ENCODE data around the gene CCDC93.

Gene CCDC93

DNA sequence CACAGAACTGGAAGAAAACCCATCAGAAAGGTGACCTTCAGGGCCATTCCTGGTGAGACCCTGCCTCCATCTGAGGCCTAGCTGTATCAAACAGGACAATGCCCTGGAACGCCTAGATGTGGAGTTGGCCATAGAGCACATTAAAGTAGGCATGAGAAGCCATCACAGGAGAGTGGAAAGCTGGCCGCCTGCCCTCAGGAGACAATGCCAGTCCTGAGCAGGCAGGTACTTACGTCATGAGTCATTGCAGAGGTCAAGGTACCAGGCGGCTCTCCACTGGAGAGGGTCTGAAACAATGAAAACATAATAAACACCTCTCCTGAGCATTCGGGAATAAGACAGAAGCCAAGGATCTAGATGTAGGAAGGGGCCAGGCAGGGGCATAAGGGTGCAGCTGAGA, 68.6 kb downstream of the CCDC93 start:
- Histone ChIP-seq H3K4me1 (ENCODE audit: control insufficient read depth, insufficient read depth, low read length) (no peaks in the 10 kb centered on the region), H3K36me3 (ENCODE audit: control insufficient read depth, insufficient read depth, low read length) (peaks cover 27% of the 10 kb centered on the region), H3K4me3 (ENCODE audit: low read depth, low read length) (no peak overlapping the region), H3K9ac (ENCODE audit: low read depth, low read length) (no peak overlapping the region), H3K27me3 (ENCODE audit: control insufficient read depth, insufficient read depth, low read length) (no peaks in the 10 kb centered on the region), H3K9me3 (ENCODE audit: control insufficient read depth, insufficient read depth, low read length) (no peaks in the 10 kb centered on the region)

DNA sequence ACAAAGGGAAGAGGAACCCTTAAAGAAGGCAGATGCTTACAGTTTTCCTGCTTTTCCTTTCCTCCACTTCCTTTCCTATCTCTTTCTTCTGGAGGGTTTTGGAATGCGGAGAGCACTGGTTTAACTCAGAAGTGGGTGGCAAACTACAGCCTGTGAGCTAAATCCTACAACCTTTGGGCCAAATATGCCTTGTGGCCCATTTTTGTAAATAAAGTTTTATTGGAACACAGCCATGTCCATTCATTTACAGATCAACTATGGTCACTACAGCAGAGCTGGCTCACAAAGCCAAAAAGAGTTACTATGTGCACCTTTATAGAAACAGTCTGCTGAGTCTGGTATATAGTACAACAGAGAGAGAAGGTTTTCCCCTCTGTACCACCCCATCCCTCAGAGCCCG, 69.1 kb downstream of the CCDC93 start:
- H3K36me3 ChIP-seq (ENCODE audit: control insufficient read depth, insufficient read depth, low read length), result peaks cover 32% of the 10 kb centered on the region
- no peaks in the 10 kb centered on the region for H3K27me3 ChIP-seq (ENCODE audit: control insufficient read depth, insufficient read depth, low read length)
- no peak overlapping the region for H3K4me3 ChIP-seq (ENCODE audit: low read depth, low read length)
- no peaks in the 10 kb centered on the region for H3K9me3 ChIP-seq (ENCODE audit: control insufficient read depth, insufficient read depth, low read length)
- H3K9ac ChIP-seq (ENCODE audit: low read depth, low read length), result no peak overlapping the region
- no peaks in the 10 kb centered on the region for H3K4me1 ChIP-seq (ENCODE audit: control insufficient read depth, insufficient read depth, low read length)

DNA sequence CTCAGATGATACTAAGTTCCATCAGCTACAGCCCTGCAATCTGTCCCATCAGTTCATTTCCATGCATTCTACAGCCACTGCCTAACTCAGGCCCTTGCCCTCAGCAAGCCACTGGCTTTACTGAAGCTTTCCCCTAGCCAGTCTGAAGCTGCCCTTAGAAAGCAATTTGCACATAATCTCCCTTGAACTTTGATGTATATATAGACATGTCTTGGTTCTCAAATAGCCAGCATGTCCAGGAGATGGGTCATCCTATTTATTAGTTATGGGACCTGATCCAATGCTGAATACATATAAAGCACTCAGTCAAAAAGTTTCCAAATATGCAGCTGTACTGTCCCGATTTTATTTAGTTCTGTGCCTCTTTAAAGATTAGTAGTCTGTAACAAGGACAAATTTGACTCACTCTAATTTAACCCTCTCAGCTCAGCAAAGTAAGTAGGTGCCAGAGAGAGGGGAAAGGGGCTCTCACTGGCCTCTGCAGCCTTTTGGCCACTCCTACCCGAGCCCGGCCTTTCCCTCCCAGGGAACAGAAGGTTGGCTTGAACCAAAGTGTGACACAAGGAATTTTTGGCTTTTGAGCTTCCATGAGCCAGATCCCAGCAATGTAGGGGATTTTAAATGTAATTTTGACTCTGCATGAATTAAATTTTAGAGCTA, 70.7 kb downstream of the CCDC93 start:
- H3K9me3 ChIP-seq (ENCODE audit: control insufficient read depth, insufficient read depth, low read length), result no peaks in the 10 kb centered on the region
- no peaks in the 10 kb centered on the region for H3K4me1 ChIP-seq (ENCODE audit: control insufficient read depth, insufficient read depth, low read length)
- H3K9ac ChIP-seq (ENCODE audit: low read depth, low read length), result no peak overlapping the region
- no peak overlapping the region for H3K4me3 ChIP-seq (ENCODE audit: low read depth, low read length)
- peaks cover 33% of the 10 kb centered on the region for H3K36me3 ChIP-seq (ENCODE audit: control insufficient read depth, insufficient read depth, low read length)
- H3K27me3 ChIP-seq (ENCODE audit: control insufficient read depth, insufficient read depth, low read length), result no peaks in the 10 kb centered on the region

DNA sequence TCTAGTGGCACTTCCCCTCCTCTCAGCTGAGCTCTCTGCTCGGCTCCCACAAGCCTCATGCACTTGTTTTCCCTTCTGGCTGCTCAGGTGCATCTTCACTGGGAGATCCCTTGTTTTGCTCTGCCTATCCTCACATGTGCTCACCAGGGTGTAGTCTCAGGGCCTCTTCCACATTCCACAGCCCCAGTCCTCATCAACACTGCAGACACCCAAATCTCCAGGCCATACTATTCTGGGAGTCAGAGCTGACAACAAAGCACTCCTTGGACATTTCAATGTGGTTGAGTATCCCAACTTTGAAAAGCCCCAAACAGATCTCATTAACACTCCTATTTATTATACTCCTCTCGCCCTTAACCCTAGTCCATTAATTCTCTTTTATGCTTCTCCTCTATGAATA, 71.3 kb downstream of the CCDC93 start:
- no peak overlapping the region for H3K9ac ChIP-seq (ENCODE audit: low read depth, low read length)
- no peak overlapping the region for H3K4me3 ChIP-seq (ENCODE audit: low read depth, low read length)
- H3K9me3 ChIP-seq (ENCODE audit: control insufficient read depth, insufficient read depth, low read length), result no peaks in the 10 kb centered on the region
- H3K4me1 ChIP-seq (ENCODE audit: control insufficient read depth, insufficient read depth, low read length), result no peaks in the 10 kb centered on the region
- peaks cover 33% of the 10 kb centered on the region for H3K36me3 ChIP-seq (ENCODE audit: control insufficient read depth, insufficient read depth, low read length)
- no peaks in the 10 kb centered on the region for H3K27me3 ChIP-seq (ENCODE audit: control insufficient read depth, insufficient read depth, low read length)

DNA sequence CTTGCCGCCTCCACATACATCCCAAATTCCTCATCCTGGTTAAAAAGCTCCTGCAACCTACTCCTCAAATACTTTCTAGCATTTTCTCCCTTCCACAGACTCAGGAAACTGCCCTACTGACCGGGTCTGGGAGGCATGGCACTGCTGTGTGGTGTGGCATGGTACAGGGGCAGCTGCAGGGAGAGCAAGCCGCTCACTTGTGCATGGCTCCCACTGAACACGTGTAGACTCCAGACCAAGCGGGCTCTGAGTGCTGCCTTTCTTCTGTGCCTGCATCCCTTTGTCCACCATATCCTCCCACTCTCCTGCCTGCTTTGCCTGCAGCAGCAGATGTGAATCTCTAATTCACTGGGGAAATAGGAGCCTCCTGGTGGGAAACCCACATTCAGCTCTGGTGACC, 72.2 kb downstream of the CCDC93 start:
- Histone ChIP-seq H3K27me3 (ENCODE audit: control insufficient read depth, insufficient read depth, low read length) (no peaks in the 10 kb centered on the region), H3K36me3 (ENCODE audit: control insufficient read depth, insufficient read depth, low read length) (peaks cover 29% of the 10 kb centered on the region), H3K4me1 (ENCODE audit: control insufficient read depth, insufficient read depth, low read length) (no peaks in the 10 kb centered on the region), H3K9ac (ENCODE audit: low read depth, low read length) (no peak overlapping the region), H3K9me3 (ENCODE audit: control insufficient read depth, insufficient read depth, low read length) (no peaks in the 10 kb centered on the region), H3K4me3 (ENCODE audit: low read depth, low read length) (no peak overlapping the region)

DNA sequence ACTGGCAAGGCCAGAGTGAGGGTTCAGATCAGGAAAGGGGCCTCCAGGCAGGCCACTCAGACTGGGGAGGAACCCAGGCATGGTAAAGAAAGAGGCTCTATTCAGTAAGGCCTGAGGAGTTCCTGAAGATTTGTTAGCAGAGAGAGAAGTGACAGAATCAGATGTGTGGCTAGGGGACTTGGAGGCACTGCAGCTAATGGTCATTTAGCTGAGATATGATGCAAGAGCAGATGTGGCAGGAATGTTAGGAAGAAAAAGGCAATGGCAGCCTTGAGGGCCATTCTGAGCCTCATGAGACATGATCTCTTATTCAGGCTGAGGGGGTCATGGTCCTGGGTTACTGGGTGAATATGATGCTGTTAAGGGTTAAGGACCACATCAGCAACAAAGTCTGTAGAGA, 73.4 kb downstream of the CCDC93 start:
- H3K27me3 ChIP-seq (ENCODE audit: control insufficient read depth, insufficient read depth, low read length), result no peaks in the 10 kb centered on the region
- no peak overlapping the region for H3K4me3 ChIP-seq (ENCODE audit: low read depth, low read length)
- peaks cover 26% of the 10 kb centered on the region for H3K36me3 ChIP-seq (ENCODE audit: control insufficient read depth, insufficient read depth, low read length)
- H3K4me1 ChIP-seq (ENCODE audit: control insufficient read depth, insufficient read depth, low read length), result no peaks in the 10 kb centered on the region
- H3K9ac ChIP-seq (ENCODE audit: low read depth, low read length), result no peak overlapping the region
- no peaks in the 10 kb centered on the region for H3K9me3 ChIP-seq (ENCODE audit: control insufficient read depth, insufficient read depth, low read length)

DNA sequence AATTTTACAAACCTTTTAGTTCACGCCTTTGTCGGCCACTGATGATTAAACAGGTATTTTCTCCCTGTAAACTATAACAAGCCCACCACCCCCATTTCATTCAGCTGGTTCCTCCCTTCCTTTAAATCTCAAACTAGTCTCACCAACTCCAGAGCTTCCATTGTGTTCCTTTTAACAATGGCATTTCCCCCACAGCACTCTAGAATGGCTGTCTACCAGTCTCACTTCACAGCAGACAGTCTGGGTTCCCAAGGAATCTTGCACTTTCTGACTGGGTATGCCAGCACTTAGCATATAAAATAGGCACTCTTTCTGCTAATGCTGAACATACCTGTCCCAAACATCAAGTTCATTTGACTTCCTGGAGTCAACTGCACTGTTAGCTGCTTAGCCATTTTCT, 75.3 kb downstream of the CCDC93 start:
- H3K4me1 ChIP-seq (ENCODE audit: control insufficient read depth, insufficient read depth, low read length), result no peaks in the 10 kb centered on the region
- peaks cover 29% of the 10 kb centered on the region for H3K36me3 ChIP-seq (ENCODE audit: control insufficient read depth, insufficient read depth, low read length)
- H3K27me3 ChIP-seq (ENCODE audit: control insufficient read depth, insufficient read depth, low read length), result no peaks in the 10 kb centered on the region

DNA sequence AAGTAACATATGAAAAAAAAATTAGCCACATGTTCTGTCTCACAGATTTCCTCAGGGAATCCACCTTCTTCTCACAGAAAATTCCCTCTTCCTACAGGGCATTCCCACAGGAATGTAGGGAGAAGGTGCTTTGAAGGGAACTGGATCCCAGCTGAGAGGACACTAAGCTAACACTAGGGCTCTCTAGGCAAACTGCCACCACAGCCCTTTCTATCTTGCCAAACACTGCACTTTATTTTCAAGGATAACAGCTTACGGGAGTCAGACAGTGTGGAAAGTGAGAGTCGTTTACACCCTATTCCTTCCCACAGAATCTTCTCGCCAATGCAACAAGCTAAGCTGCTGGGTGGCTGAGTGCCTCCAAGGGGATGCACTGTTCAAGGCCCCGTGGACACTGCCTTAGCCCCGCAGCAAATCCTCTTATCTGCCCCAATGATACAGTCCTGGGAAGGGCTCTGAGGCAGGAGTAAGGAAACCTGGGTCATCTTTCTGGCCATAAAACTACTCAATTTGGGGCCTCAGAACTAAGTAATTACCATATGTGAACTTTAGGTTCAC, 76.9 kb downstream of the CCDC93 start:
- Histone ChIP-seq H3K4me1 (ENCODE audit: control insufficient read depth, insufficient read depth, low read length) (no peaks in the 10 kb centered on the region), H3K9ac (ENCODE audit: low read depth, low read length) (no peak overlapping the region), H3K36me3 (ENCODE audit: control insufficient read depth, insufficient read depth, low read length) (peaks cover 35% of the 10 kb centered on the region), H3K9me3 (ENCODE audit: control insufficient read depth, insufficient read depth, low read length) (no peaks in the 10 kb centered on the region), H3K27me3 (ENCODE audit: control insufficient read depth, insufficient read depth, low read length) (no peaks in the 10 kb centered on the region), H3K4me3 (ENCODE audit: low read depth, low read length) (no peak overlapping the region)

More for the DNA sequence above, 75.3 kb downstream of the CCDC93 start:
- no peak overlapping the region for H3K9ac ChIP-seq (ENCODE audit: low read depth, low read length)
- H3K9me3 ChIP-seq (ENCODE audit: control insufficient read depth, insufficient read depth, low read length), result no peaks in the 10 kb centered on the region
- no peak overlapping the region for H3K4me3 ChIP-seq (ENCODE audit: low read depth, low read length)

DNA sequence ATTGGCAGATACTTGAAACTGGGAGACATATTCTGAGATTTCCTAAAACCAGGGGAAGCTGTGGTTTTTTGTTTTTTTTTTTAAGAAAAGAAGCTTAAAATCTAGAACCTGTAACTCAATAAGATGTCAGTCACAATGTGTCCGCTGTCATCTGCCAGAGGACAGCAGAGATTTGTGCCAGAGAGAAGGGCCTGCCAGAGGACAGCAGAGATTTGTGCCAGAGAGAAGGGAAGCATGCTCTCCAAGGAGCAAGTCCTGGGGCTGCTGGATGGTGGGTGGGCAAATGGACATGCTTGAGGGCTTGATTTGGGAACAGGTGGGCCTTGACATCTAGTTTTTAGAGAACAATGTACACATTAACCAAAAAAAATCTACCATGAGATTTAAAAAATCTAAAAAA, 77.9 kb downstream of the CCDC93 start:
- H3K9me3 ChIP-seq (ENCODE audit: control insufficient read depth, insufficient read depth, low read length), result no peaks in the 10 kb centered on the region
- no peaks in the 10 kb centered on the region for H3K27me3 ChIP-seq (ENCODE audit: control insufficient read depth, insufficient read depth, low read length)
- peaks cover 31% of the 10 kb centered on the region for H3K36me3 ChIP-seq (ENCODE audit: control insufficient read depth, insufficient read depth, low read length)
- H3K4me1 ChIP-seq (ENCODE audit: control insufficient read depth, insufficient read depth, low read length), result no peaks in the 10 kb centered on the region
- no peak overlapping the region for H3K9ac ChIP-seq (ENCODE audit: low read depth, low read length)
- no peak overlapping the region for H3K4me3 ChIP-seq (ENCODE audit: low read depth, low read length)

DNA sequence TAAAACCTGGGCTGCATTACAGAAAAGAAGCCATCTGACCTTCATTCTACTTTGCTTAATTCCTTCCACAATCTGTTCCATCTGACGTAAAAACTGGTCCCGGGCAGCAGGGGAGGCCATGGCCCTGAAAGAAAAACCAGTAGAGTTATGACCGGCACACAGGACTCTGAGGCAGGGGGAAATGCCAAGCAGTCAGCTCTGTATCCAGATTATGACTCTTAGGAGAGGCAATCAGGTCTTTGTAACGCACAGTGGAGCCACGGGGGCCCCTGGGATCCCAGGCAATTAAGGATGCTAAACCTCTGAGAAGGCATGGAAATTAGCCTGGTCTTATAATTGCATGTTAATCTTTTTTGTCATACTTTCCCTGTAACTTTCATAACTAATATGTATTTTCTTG, 78.4 kb downstream of the CCDC93 start:
- Histone ChIP-seq H3K9ac (ENCODE audit: low read depth, low read length) (no peak overlapping the region), H3K4me3 (ENCODE audit: low read depth, low read length) (no peak overlapping the region), H3K9me3 (ENCODE audit: control insufficient read depth, insufficient read depth, low read length) (no peaks in the 10 kb centered on the region), H3K36me3 (ENCODE audit: control insufficient read depth, insufficient read depth, low read length) (peaks cover 30% of the 10 kb centered on the region), H3K27me3 (ENCODE audit: control insufficient read depth, insufficient read depth, low read length) (no peaks in the 10 kb centered on the region), H3K4me1 (ENCODE audit: control insufficient read depth, insufficient read depth, low read length) (no peaks in the 10 kb centered on the region)

DNA sequence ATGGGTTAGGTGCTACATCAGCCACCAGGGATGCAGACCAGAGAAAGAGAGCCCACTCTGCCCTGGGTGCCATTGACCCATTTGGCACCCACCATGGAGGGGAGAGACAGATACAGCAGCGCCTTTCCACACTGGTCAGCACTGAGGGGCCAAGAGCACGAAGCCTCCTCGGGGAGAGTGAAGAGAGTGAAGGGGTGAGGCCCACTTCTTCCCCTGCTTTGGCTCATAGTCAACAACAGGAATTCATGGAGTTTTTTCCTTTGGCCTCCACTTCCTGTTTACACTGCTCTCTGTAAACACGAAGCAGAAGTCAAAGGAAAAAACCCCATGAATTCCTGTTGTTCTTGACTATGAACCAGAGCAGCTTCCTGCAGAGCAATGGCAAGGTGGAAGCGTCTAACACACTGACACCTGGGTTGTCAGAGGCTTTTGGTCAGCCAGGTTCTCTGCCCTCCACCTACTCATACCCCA, 80.0 kb downstream of the CCDC93 start:
- no peaks in the 10 kb centered on the region for H3K27me3 ChIP-seq (ENCODE audit: control insufficient read depth, insufficient read depth, low read length)
- H3K9ac ChIP-seq (ENCODE audit: low read depth, low read length), result no peak overlapping the region
- no peaks in the 10 kb centered on the region for H3K9me3 ChIP-seq (ENCODE audit: control insufficient read depth, insufficient read depth, low read length)
- H3K4me3 ChIP-seq (ENCODE audit: low read depth, low read length), result no peak overlapping the region
- no peaks in the 10 kb centered on the region for H3K4me1 ChIP-seq (ENCODE audit: control insufficient read depth, insufficient read depth, low read length)
- H3K36me3 ChIP-seq (ENCODE audit: control insufficient read depth, insufficient read depth, low read length), result peaks cover 26% of the 10 kb centered on the region

DNA sequence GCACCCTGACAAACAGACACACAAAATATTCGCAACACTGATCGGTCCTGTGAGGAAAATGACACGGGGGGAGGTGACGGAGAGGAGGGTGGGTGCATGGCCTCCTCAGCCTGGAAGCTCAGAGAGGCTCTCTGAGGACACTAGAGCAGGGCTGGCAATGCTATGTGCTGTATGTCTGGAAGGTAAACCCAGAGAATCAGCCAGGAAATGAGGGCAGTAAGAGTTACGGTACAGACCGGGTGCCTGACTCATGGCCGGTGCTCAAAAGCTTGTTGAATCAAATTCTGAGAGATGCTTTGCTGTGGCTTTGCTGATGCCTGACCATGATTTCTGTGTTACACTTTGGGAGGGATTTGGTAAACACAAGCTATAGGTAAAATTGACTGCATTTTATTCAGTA, 81.9 kb downstream of the CCDC93 start:
- no peak overlapping the region for H3K4me3 ChIP-seq (ENCODE audit: low read depth, low read length)
- no peaks in the 10 kb centered on the region for H3K4me1 ChIP-seq (ENCODE audit: control insufficient read depth, insufficient read depth, low read length)
- peaks cover 23% of the 10 kb centered on the region for H3K36me3 ChIP-seq (ENCODE audit: control insufficient read depth, insufficient read depth, low read length)
- H3K9ac ChIP-seq (ENCODE audit: low read depth, low read length), result no peak overlapping the region
- H3K27me3 ChIP-seq (ENCODE audit: control insufficient read depth, insufficient read depth, low read length), result no peaks in the 10 kb centered on the region
- no peaks in the 10 kb centered on the region for H3K9me3 ChIP-seq (ENCODE audit: control insufficient read depth, insufficient read depth, low read length)

Data from iPS-15b (cell line).